GM23248 (cell line): ENCODE data around the gene CST11. TPM values are rescaled to one million over a fixed set of nuclear protein-coding genes. Genes with fewer than 3 reads are reported as not detected.

Experiments used
- DNase-seq: peaks from one replicate; pipeline ENCODE4 v3.0.0-alpha.2; 2015
- H2AFZ ChIP-seq: fragments of 200-600 bp; sonication (generic); 2 replicates; pipeline ENCODE4 v1.6.1; 2016; ENCODE audit warnings: antibody characterized with exemption
- H3F3A ChIP-seq: fragments of 200-600 bp; sonication (generic); 2 replicates; pipeline ENCODE4 v1.6.1; 2016; ENCODE audit warnings: mild to moderate bottlenecking, antibody characterized with exemption, mixed run types; ENCODE audit not compliant: insufficient read depth
- H3K27ac ChIP-seq: fragments of 200-600 bp; sonication (generic); 2 replicates; pipeline ENCODE4 v1.5.1; 2016; ENCODE audit warnings: mild to moderate bottlenecking
- H3K27me3 ChIP-seq: fragments of 200-600 bp; sonication (generic); replicated peaks from 2 replicates; pipeline ENCODE4 v1.6.1; 2016; ENCODE audit warnings: mild to moderate bottlenecking; ENCODE audit not compliant: insufficient read depth
- H3K36me3 ChIP-seq: fragments of 200-600 bp; sonication (generic); 2 replicates; pipeline ENCODE4 v1.6.1; 2016; ENCODE audit warnings: low read depth, mild to moderate bottlenecking
- H3K4me1 ChIP-seq: fragments of 200-600 bp; sonication (generic); 2 replicates; pipeline ENCODE4 v1.6.1; 2016; ENCODE audit warnings: mild to moderate bottlenecking; ENCODE audit not compliant: insufficient read depth
- H3K4me2 ChIP-seq: fragments of 200-600 bp; sonication (generic); one replicate; pipeline ENCODE4 v1.6.1; 2016; ENCODE audit warnings: mild to moderate bottlenecking; ENCODE audit not compliant: unreplicated experiment
- H3K4me3 ChIP-seq: fragments of 200-600 bp; sonication (generic); 2 replicates; pipeline ENCODE4 v1.5.1; 2016; ENCODE audit warnings: mild to moderate bottlenecking
- H3K79me2 ChIP-seq: fragments of 200-600 bp; sonication (generic); 2 replicates; pipeline ENCODE4 v1.6.1; 2016; ENCODE audit warnings: mild to moderate bottlenecking; ENCODE audit not compliant: insufficient read depth
- H3K9ac ChIP-seq: fragments of 200-600 bp; sonication (generic); 2 replicates; pipeline ENCODE4 v1.6.1; 2016; ENCODE audit warnings: mild to moderate bottlenecking
- H3K9me2 ChIP-seq: fragments of 200-600 bp; sonication (generic); 2 replicates; pipeline ENCODE4 v1.6.1; 2016; ENCODE audit warnings: mixed run types, mild to moderate bottlenecking, moderate library complexity; ENCODE audit not compliant: insufficient read depth
- H3K9me3 ChIP-seq: fragments of 200-600 bp; sonication (generic); one replicate; pipeline ENCODE4 v1.6.1; 2017; ENCODE audit warnings: low read depth
- H4K20me1 ChIP-seq: fragments of 200-600 bp; sonication (generic); 2 replicates; pipeline ENCODE4 v1.6.0; 2016; ENCODE audit not compliant: insufficient read depth
- EZH2 ChIP-seq: fragments of 200-600 bp; sonication (generic); IDR thresholded peaks from 2 replicates; pipeline ENCODE4 v1.6.1; 2018; ENCODE audit warnings: antibody characterized with exemption, mild to moderate bottlenecking; ENCODE audit not compliant: insufficient read depth, poor library complexity, severe bottlenecking
- EZH2phosphoT487 ChIP-seq: fragments of 200-600 bp; sonication (generic); IDR thresholded peaks from 2 replicates; pipeline ENCODE4 v1.6.1; 2018; ENCODE audit warnings: antibody characterized with exemption, moderate library complexity, mild to moderate bottlenecking, low read depth; ENCODE audit not compliant: insufficient read depth
- WGBS, 2 experiments: methylation state at CpG; one replicate each; pipeline ENCODE4 v1.1.6; 2015 to 2017; ENCODE audit warnings: low lambda C conversion rate in 2 of 2, low coverage in 1 of 2; ENCODE audit errors: missing lambda C conversion rate in 2 of 2; 5-methylcytosine and 5-hydroxymethylcytosine counted together
- in situ Hi-C: fragments of 300-500 bp; cut with MboI; formaldehyde crosslinking; loops from 2 replicates; pipeline ENCODE4 v1.15.0; 2020
- polyA plus RNA-seq: library from polyadenylated mRNA; unstranded; fragments of >200 nt; fragmentation: Nextera tagmentation; extraction: Ambion mirVana; gene quantifications from 2 replicates; pipeline ENCODE4 v1.2.1, GENCODE V29; 2016
- total RNA-seq: library from RNA; depleted of rRNA; stranded (reverse); fragments of >200 nt; shearing (Covaris generic); gene quantifications from 2 replicates; pipeline ENCODE4 v1.2.3, GENCODE V29; 2014

CST11 gene
- total and polyA plus RNA-seq, 2 experiments from 2014 or later = not detected

DNA sequence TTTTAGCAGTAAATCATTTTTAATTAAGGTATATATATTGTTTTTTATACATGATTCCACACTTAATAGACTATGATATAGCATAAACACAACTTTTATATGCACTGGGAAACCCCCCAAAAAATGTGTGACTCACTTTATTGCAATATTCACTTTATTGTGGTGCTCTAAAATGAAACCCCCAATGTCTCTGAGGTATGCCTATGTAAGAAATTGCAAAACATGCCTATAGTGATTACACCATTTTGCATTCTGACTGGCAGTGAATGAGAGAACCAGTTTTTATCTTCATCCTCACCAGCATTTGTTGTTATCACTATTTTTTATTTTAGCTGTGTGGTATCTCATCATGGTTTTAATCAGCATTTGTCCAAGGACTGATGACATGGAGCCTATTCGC is 8.5 kb upstream of the CST11 start:
- 40 to 43% methylated on average over 1 of the region's 1 CpG for WGBS, 2 experiments
- Histone ChIP-seq H3K36me3 (no peaks in the 10 kb centered on the region), H3K9ac (no peak overlapping the region), H3K79me2 (no peaks in the 10 kb centered on the region), H4K20me1 (no peaks in the 10 kb centered on the region), H3K27me3 (no peaks in the 10 kb centered on the region; the same call in 1 of the 2 replicates), H3K9me2 (no peaks in the 10 kb centered on the region), H3F3A (no peaks in the 10 kb centered on the region), H3K4me3 (no peak overlapping the region), H3K27ac (no peak overlapping the region), H3K9me3 (no peaks in the 10 kb centered on the region), H3K4me1 (no peaks in the 10 kb centered on the region), H2AFZ (no peak overlapping the region), H3K4me2 (no peak overlapping the region)
- TF ChIP-seq EZH2 = no peak
- TF ChIP-seq EZH2phosphoT487 = no peak
- in situ Hi-C loops = no loop called here
- DNase-seq = no peak

DNA sequence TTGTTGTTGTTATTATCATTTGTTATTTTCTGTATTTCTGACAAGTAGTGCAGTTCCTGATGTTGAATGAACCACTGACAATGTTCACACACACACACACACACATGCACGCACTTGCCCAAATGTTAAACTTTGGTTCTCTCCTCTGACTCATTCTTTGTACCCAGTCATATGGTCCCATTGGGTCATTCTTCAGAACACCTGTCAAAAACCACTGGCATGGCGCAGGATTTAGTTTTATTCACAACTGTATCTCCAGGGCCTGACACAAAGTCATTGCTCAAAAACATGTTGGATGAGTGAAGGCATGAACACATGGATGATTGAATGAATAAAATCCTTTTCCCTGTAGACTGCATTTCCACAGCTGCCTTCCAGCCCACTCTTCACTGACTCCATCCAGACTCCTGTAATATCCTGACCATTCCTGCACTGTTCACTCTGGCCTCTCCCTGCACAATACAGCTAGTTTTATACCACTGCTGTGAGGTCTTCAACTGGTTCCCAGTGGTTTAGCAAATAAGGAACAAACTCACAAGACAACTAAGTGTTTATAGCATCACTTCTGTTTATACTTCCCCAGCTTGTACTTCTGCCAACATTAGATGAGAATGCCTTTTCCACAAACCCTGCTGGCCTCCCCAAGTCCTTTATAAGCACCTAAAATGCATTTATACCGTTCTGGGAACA is 6.9 kb upstream of the CST11 start:
- no peak for TF ChIP-seq EZH2
- TF ChIP-seq EZH2phosphoT487 = no peak
- no peak overlapping the region for H3K4me2 ChIP-seq
- H4K20me1 ChIP-seq = no peaks in the 10 kb centered on the region
- no peaks in the 10 kb centered on the region for H3F3A ChIP-seq
- H3K27ac ChIP-seq = no peak overlapping the region
- no peak for DNase-seq
- H3K4me1 ChIP-seq = no peaks in the 10 kb centered on the region
- H3K4me3 ChIP-seq = no peak overlapping the region
- H2AFZ ChIP-seq = no peak overlapping the region
- in situ Hi-C loops = no loop called here
- no peaks in the 10 kb centered on the region; the same call in 1 of the 2 replicates for H3K27me3 ChIP-seq
- H3K9ac ChIP-seq = no peak overlapping the region
- no peaks in the 10 kb centered on the region for H3K36me3 ChIP-seq
- H3K9me2 ChIP-seq = no peaks in the 10 kb centered on the region
- WGBS, 2 experiments = 33 to 49% methylated on average over 3 of the region's 3 CpGs
- H3K9me3 ChIP-seq = no peaks in the 10 kb centered on the region
- no peaks in the 10 kb centered on the region for H3K79me2 ChIP-seq

DNA sequence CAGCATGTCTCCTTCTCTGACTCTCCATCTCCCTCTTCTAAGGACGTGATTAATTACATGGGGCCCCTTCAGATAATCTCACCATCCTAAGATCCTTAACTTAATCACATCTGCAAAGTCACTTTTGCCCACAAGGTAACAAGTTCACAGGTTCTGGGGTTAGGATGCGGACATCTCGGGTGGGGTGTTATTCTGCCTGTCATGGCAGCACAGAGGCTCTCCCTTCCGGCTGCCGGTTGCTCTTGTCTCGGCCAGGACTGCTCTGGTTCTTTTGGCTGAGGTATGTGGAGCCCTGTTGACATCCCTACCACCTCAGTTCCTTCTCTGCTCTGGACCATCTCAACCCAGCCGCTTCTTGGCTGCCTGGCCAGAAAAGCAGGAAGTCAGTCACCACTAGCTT is 4.2 kb upstream of the CST11 start:
- no peaks in the 10 kb centered on the region for H3K9me3 ChIP-seq
- no peak overlapping the region for H3K27ac ChIP-seq
- H3K9me2 ChIP-seq = no peaks in the 10 kb centered on the region
- no peak overlapping the region for H3K9ac ChIP-seq
- no peaks in the 10 kb centered on the region for H3K4me1 ChIP-seq
- no peak for DNase-seq
- H3K79me2 ChIP-seq = no peaks in the 10 kb centered on the region
- no peak overlapping the region for H3K4me3 ChIP-seq
- no peak overlapping the region for H2AFZ ChIP-seq
- TF ChIP-seq EZH2 = no peak
- no peaks in the 10 kb centered on the region for H3K36me3 ChIP-seq
- in situ Hi-C loops = no loop called here
- no peaks in the 10 kb centered on the region for H3F3A ChIP-seq
- 59 to 60% methylated on average over 7 of the region's 7 CpGs for WGBS, 2 experiments
- H3K27me3 ChIP-seq = no peaks in the 10 kb centered on the region; the same call in none of the 2 replicates
- H3K4me2 ChIP-seq = no peak overlapping the region
- H4K20me1 ChIP-seq = no peaks in the 10 kb centered on the region

DNA sequence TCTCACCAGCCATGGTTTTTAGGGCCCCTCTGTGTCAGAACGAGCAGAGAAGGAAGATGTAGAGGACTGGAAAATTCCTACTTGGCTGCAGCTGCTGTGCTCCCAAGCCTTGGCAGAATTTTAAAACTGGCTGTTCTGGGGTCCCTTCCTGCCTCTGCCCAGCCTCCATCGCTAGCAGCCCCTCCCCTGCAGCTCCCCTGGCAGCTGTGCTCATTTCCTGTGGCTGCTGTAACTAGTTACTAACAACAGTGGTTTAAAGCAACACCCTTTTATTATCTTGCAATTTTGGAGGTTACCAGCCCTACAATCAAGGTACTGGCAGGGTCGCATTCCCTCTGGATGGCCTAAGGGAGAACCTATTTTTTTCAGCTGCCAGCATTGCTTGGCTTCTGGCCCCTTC is 3.7 kb upstream of the CST11 start:
- Histone ChIP-seq H3K9ac (no peak overlapping the region), H3K4me3 (no peak overlapping the region), H2AFZ (no peak overlapping the region), H3K79me2 (no peaks in the 10 kb centered on the region), H3K4me1 (no peaks in the 10 kb centered on the region), H3K9me2 (no peaks in the 10 kb centered on the region), H3K9me3 (no peaks in the 10 kb centered on the region), H3K4me2 (no peak overlapping the region), H4K20me1 (no peaks in the 10 kb centered on the region), H3K27me3 (no peaks in the 10 kb centered on the region; the same call in none of the 2 replicates), H3K36me3 (no peaks in the 10 kb centered on the region), H3F3A (no peaks in the 10 kb centered on the region), H3K27ac (no peak overlapping the region)
- 9% methylated on average over 3 of the region's 3 CpGs for WGBS, 2 experiments
- in situ Hi-C loops = no loop called here
- TF ChIP-seq EZH2phosphoT487 (no peak), EZH2 (no peak)
- DNase-seq = no peak
